ENCODE data around the gene ZNF366. TPM values are rescaled to one million over a fixed set of nuclear protein-coding genes. Genes with fewer than 3 reads are reported as not detected.

ZNF366 gene
- total RNA-seq, 5 donors from 2014 or later (not counting 1 experiment from before 2014, with no cell fraction given) = 0.13 to 0.14 TPM; not detected in 3

DNA sequence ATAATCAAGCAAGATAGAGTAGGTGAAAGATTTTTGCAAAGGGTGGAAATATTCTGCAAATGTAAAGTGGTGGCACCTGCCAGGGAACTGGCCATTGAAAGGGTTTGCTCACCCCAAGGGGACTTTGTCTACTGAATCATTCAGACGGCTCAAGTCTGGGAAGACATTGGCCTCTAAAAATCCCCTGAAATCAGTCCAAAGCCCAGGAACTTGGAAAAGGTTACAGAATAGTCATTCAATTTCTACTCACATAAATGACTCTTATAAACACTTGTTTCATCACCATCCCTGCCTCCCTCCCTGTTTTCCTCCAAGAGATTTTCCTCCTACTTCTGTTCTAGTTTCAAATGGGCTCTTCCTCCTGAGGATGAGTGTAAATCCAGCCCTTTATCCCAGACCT is 28.5 kb downstream of the ZNF366 start:
- no peaks in the 10 kb centered on the region for H3K36me3 ChIP-seq (ENCODE audit: control insufficient read depth in 2 of 2, extremely low read depth in 1 of 2, insufficient read depth in 1 of 2, low read length in 1 of 2)
- no peak for ATAC-seq (replicated peaks in 1 of 4)
- Mint-ChIP-seq H3K9me3 (no peaks in the 10 kb centered on the region), H3K4me1 (no peaks in the 10 kb centered on the region), H3K27me3 (peaks cover 5 to 18% of the 10 kb centered on the region in 2 donors), H3K36me3 (no peaks in the 10 kb centered on the region), H3K4me3 (no peak overlapping the region), H3K27ac (no peak overlapping the region)
- no peaks in the 10 kb centered on the region for H3K9me3 ChIP-seq
- H3K4me1 ChIP-seq (ENCODE audit: control insufficient read depth in 1 of 2, extremely low read depth in 1 of 2, insufficient read depth in 2 of 2, low read length in 2 of 2) = no peaks in the 10 kb centered on the region
- H3K27me3 ChIP-seq (replicated peaks in 1 of 2; ENCODE audit: control insufficient read depth in 2 of 2, extremely low read depth in 1 of 2, insufficient read depth in 2 of 2, low read length in 1 of 2) = peaks cover 0 to 2% of the 10 kb centered on the region in 2 experiments
- H3K4me3 ChIP-seq (ENCODE audit: control insufficient read depth in 1 of 2, extremely low read depth in 1 of 2, low read length in 1 of 2) = no peak overlapping the region
- no peak for DNase-seq
- POLR2A ChIA-PET = no interaction called here
- WGBS (ENCODE audit: insufficient coverage) = 82% methylated on average over 1 of the region's 1 CpG
- H3K27ac ChIP-seq (ENCODE audit: low read length) = no peak overlapping the region
- CTCF ChIA-PET = no interaction called here

DNA sequence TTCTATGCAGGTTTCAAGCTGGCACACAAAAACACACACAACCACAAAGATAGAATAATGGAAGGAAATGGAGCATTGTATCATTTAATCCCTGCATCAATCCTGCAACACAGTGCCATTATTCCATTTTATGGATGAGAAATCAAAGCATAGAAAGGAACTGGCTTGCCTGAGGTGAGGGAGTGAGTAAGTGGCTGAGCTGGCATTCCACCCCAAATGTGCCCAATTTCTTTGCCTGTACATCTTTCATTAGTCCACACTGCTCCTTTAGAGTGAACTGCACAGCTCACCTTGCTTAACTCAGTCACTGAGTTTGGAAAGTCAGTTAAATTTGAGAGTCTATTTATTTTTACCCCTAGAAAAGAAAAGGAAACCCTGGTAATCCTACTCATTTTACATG is 28.9 kb downstream of the ZNF366 start:
- POLR2A ChIA-PET = no interaction called here
- no peaks in the 10 kb centered on the region for H3K4me1 ChIP-seq (ENCODE audit: control insufficient read depth in 1 of 2, extremely low read depth in 1 of 2, insufficient read depth in 2 of 2, low read length in 2 of 2)
- Mint-ChIP-seq H3K36me3 (no peaks in the 10 kb centered on the region), H3K27me3 (peaks cover 7 to 21% of the 10 kb centered on the region in 2 donors), H3K27ac (no peak overlapping the region), H3K4me1 (no peaks in the 10 kb centered on the region), H3K4me3 (no peak overlapping the region), H3K9me3 (no peaks in the 10 kb centered on the region)
- no peak overlapping the region for H3K27ac ChIP-seq (ENCODE audit: low read length)
- ATAC-seq (replicated peaks in 1 of 4) (no peak), DNase-seq (no peak)
- H3K27me3 ChIP-seq (replicated peaks in 1 of 2; ENCODE audit: control insufficient read depth in 2 of 2, extremely low read depth in 1 of 2, insufficient read depth in 2 of 2, low read length in 1 of 2) = peaks cover 0 to 2% of the 10 kb centered on the region in 2 experiments
- no peak overlapping the region for H3K4me3 ChIP-seq (ENCODE audit: control insufficient read depth in 1 of 2, extremely low read depth in 1 of 2, low read length in 1 of 2)
- no peaks in the 10 kb centered on the region for H3K9me3 ChIP-seq
- CTCF ChIA-PET = no interaction called here
- no peaks in the 10 kb centered on the region for H3K36me3 ChIP-seq (ENCODE audit: control insufficient read depth in 2 of 2, extremely low read depth in 1 of 2, insufficient read depth in 1 of 2, low read length in 1 of 2)

DNA sequence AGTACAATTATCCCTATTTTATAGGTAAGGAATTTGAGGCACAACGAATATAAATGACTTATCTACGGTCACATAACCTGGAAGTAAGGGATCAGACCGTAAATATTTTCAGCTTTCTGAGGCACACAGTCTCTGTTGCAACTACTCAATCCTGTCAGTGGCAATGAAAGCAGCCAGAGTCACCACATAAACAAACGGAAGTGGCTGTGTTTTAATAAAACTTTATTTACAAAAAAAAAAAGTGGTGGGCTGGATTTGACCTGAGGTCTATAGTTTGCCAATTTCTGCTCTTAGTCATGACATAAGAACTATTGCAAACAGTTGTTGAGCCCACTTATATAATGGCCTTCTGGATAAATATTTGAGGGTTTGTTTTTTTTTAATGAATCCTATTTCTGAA is 29.6 kb downstream of the ZNF366 start:
- Mint-ChIP-seq H3K4me1 (no peaks in the 10 kb centered on the region), H3K9me3 (no peaks in the 10 kb centered on the region), H3K27me3 (peaks cover 10 to 27% of the 10 kb centered on the region in 2 donors), H3K36me3 (no peaks in the 10 kb centered on the region), H3K4me3 (no peak overlapping the region), H3K27ac (no peak overlapping the region)
- H3K4me3 ChIP-seq (ENCODE audit: control insufficient read depth in 1 of 2, extremely low read depth in 1 of 2, low read length in 1 of 2) = no peak overlapping the region
- peaks cover 0 to 2% of the 10 kb centered on the region in 2 experiments for H3K27me3 ChIP-seq (replicated peaks in 1 of 2; ENCODE audit: control insufficient read depth in 2 of 2, extremely low read depth in 1 of 2, insufficient read depth in 2 of 2, low read length in 1 of 2)
- no peaks in the 10 kb centered on the region for H3K36me3 ChIP-seq (ENCODE audit: control insufficient read depth in 2 of 2, extremely low read depth in 1 of 2, insufficient read depth in 1 of 2, low read length in 1 of 2)
- no peaks in the 10 kb centered on the region for H3K9me3 ChIP-seq
- no peak for DNase-seq
- no peak for ATAC-seq (replicated peaks in 1 of 4)
- H3K4me1 ChIP-seq (ENCODE audit: control insufficient read depth in 1 of 2, extremely low read depth in 1 of 2, insufficient read depth in 2 of 2, low read length in 2 of 2) = no peaks in the 10 kb centered on the region
- no peak overlapping the region for H3K27ac ChIP-seq (ENCODE audit: low read length)
- WGBS (ENCODE audit: insufficient coverage) = no CpG with 5 or more reads among the region's 4 CpGs
- POLR2A ChIA-PET = no interaction called here
- CTCF ChIA-PET = no interaction called here

DNA sequence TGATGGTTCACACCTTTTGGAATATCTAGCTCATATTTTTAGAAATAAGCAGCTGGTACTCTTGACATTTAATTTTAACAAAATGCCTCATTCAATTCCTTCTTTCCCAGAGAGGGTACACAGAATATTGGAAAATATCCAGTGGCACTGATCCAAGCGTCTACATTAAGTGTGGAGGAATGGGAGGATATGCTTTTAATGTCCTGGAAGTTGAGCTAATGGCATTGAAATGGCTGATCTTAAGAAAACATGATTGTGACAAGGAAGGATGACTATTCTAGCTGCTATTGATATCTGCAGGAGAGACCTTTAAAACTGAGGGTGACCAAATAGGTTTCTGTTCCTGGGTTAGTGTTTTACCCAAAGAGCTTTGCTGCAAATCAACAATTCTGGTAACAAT is 30.0 kb downstream of the ZNF366 start:
- Mint-ChIP-seq H3K27me3 (peaks cover 10 to 25% of the 10 kb centered on the region in 2 donors), H3K9me3 (no peaks in the 10 kb centered on the region), H3K27ac (no peak overlapping the region), H3K4me3 (no peak overlapping the region), H3K36me3 (no peaks in the 10 kb centered on the region), H3K4me1 (no peaks in the 10 kb centered on the region)
- DNase-seq (no peak), ATAC-seq (replicated peaks in 1 of 4) (no peak)
- H3K4me1 ChIP-seq (ENCODE audit: control insufficient read depth in 1 of 2, extremely low read depth in 1 of 2, insufficient read depth in 2 of 2, low read length in 2 of 2) = no peaks in the 10 kb centered on the region
- H3K4me3 ChIP-seq (ENCODE audit: control insufficient read depth in 1 of 2, extremely low read depth in 1 of 2, low read length in 1 of 2) = no peak overlapping the region
- ChIA-PET POLR2A (no interaction called here), CTCF (no interaction called here)
- H3K27me3 ChIP-seq (replicated peaks in 1 of 2; ENCODE audit: control insufficient read depth in 2 of 2, extremely low read depth in 1 of 2, insufficient read depth in 2 of 2, low read length in 1 of 2) = peaks cover 0 to 2% of the 10 kb centered on the region in 2 experiments
- no peak overlapping the region for H3K27ac ChIP-seq (ENCODE audit: low read length)
- 67% methylated on average over 1 of the region's 1 CpG for WGBS (ENCODE audit: insufficient coverage)
- H3K9me3 ChIP-seq = no peaks in the 10 kb centered on the region
- no peaks in the 10 kb centered on the region for H3K36me3 ChIP-seq (ENCODE audit: control insufficient read depth in 2 of 2, extremely low read depth in 1 of 2, insufficient read depth in 1 of 2, low read length in 1 of 2)

DNA sequence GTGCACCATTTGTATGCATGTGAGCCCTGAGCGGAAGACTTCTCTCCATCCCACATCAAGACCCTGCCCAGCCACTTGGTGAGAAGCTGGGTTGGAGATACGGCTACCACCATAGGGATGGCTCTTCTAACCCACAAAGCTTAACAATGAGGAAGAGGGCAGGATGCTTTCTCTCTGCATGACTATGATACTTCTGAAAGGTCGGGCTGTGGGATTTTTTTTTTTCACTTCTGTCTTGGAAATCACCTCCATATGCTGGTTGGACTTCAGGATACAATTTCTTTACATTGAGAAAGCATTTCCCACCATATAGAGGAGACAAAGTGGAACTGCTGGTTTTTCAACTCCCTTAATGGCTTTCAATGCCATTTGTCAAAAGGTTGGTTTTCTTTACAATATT is 30.5 kb downstream of the ZNF366 start:
- no peaks in the 10 kb centered on the region for H3K36me3 ChIP-seq (ENCODE audit: control insufficient read depth in 2 of 2, extremely low read depth in 1 of 2, insufficient read depth in 1 of 2, low read length in 1 of 2)
- no peak overlapping the region for H3K27ac ChIP-seq (ENCODE audit: low read length)
- Mint-ChIP-seq H3K27ac (no peak overlapping the region), H3K4me3 (no peak overlapping the region), H3K36me3 (no peaks in the 10 kb centered on the region), H3K4me1 (no peaks in the 10 kb centered on the region), H3K27me3 (peaks cover 12 to 22% of the 10 kb centered on the region in 2 donors), H3K9me3 (no peaks in the 10 kb centered on the region)
- H3K9me3 ChIP-seq = no peaks in the 10 kb centered on the region
- H3K4me1 ChIP-seq (ENCODE audit: control insufficient read depth in 1 of 2, extremely low read depth in 1 of 2, insufficient read depth in 2 of 2, low read length in 2 of 2) = no peaks in the 10 kb centered on the region
- POLR2A ChIA-PET = no interaction called here
- ATAC-seq (replicated peaks in 1 of 4) (no peak), DNase-seq (no peak)
- no CpG with 5 or more reads among the region's 3 CpGs for WGBS (ENCODE audit: insufficient coverage)
- CTCF ChIA-PET = interaction anchor here in 1 of 2 donors (0.7 kb wide), 1 partner anchor 9 kb away, joined by 3 read pairs; no protein-coding TSS in a partner anchor
- H3K27me3 ChIP-seq (replicated peaks in 1 of 2; ENCODE audit: control insufficient read depth in 2 of 2, extremely low read depth in 1 of 2, insufficient read depth in 2 of 2, low read length in 1 of 2) = peaks cover 0 to 2% of the 10 kb centered on the region in 2 experiments
- H3K4me3 ChIP-seq (ENCODE audit: control insufficient read depth in 1 of 2, extremely low read depth in 1 of 2, low read length in 1 of 2) = no peak overlapping the region

DNA sequence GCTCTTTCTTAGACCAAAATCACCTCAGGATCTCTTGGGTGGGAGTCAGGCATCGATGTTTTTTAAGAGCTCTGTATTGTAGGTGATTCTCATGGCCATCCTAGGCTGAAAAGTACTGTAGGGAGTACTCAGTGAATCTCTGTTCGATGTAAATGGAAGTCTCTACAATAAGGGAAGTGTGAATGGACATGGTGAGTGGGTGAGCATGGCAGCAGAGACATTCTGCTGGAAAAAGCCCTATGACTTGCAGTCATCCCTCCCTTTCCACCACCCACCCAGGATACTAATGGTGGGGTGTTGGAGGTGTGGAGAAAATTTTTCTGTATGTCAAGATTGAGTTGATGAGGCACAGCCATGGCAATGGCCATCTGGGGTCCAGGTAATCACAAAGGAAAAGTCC is 30.9 kb downstream of the ZNF366 start:
- H3K9me3 Mint-ChIP-seq = no peaks in the 10 kb centered on the region
- Histone ChIP-seq H3K27ac (ENCODE audit: low read length) (no peak overlapping the region), H3K9me3 (no peaks in the 10 kb centered on the region), H3K36me3 (ENCODE audit: control insufficient read depth in 2 of 2, extremely low read depth in 1 of 2, insufficient read depth in 1 of 2, low read length in 1 of 2) (no peaks in the 10 kb centered on the region), H3K27me3 (replicated peaks in 1 of 2; ENCODE audit: control insufficient read depth in 2 of 2, extremely low read depth in 1 of 2, insufficient read depth in 2 of 2, low read length in 1 of 2) (peaks cover 0 to 2% of the 10 kb centered on the region in 2 experiments), H3K4me3 (ENCODE audit: control insufficient read depth in 1 of 2, extremely low read depth in 1 of 2, low read length in 1 of 2) (no peak overlapping the region), H3K4me1 (ENCODE audit: control insufficient read depth in 1 of 2, extremely low read depth in 1 of 2, insufficient read depth in 2 of 2, low read length in 2 of 2) (no peaks in the 10 kb centered on the region)
- H3K36me3 Mint-ChIP-seq = no peaks in the 10 kb centered on the region
- H3K4me1 Mint-ChIP-seq = no peaks in the 10 kb centered on the region
- H3K27me3 Mint-ChIP-seq = peaks cover 12 to 22% of the 10 kb centered on the region in 2 donors
- DNase-seq (no peak), ATAC-seq (replicated peaks in 1 of 4) (no peak)
- ChIA-PET CTCF (interaction anchor here in 1 of 2 donors (0.7 kb wide), 1 partner anchor 8 kb away, joined by 3 read pairs; no protein-coding TSS in a partner anchor), POLR2A (no interaction called here)
- no peak overlapping the region for H3K4me3 Mint-ChIP-seq
- WGBS (ENCODE audit: insufficient coverage) = no CpG with 5 or more reads among the region's 2 CpGs
- H3K27ac Mint-ChIP-seq = no peak overlapping the region

DNA sequence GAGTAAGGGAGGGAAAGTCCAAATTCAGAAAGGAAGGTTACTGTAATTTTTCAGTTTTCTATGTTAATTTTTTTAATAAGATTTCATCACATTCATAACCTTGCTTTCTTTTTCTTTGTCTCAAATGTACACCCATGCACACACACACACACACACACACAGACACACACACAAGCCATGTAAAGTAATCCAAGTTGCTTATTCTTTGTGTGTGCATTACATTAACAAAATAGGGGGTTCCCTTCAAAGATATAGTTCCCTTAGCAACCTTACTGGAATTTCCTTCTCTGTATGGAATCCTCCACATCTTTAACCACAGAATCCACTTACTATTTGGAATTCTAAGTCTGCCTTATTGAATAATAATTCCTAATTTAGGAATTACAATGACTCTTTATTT is 32.7 kb downstream of the ZNF366 start:
- Histone ChIP-seq H3K4me1 (ENCODE audit: control insufficient read depth in 1 of 2, extremely low read depth in 1 of 2, insufficient read depth in 2 of 2, low read length in 2 of 2) (no peaks in the 10 kb centered on the region), H3K9me3 (no peaks in the 10 kb centered on the region), H3K36me3 (ENCODE audit: control insufficient read depth in 2 of 2, extremely low read depth in 1 of 2, insufficient read depth in 1 of 2, low read length in 1 of 2) (no peaks in the 10 kb centered on the region), H3K27ac (ENCODE audit: low read length) (no peak overlapping the region), H3K4me3 (ENCODE audit: control insufficient read depth in 1 of 2, extremely low read depth in 1 of 2, low read length in 1 of 2) (no peak overlapping the region), H3K27me3 (replicated peaks in 1 of 2; ENCODE audit: control insufficient read depth in 2 of 2, extremely low read depth in 1 of 2, insufficient read depth in 2 of 2, low read length in 1 of 2) (peaks cover 0 to 6% of the 10 kb centered on the region in 2 experiments)
- no peak for DNase-seq
- ATAC-seq (replicated peaks in 1 of 4) = no peak
- Mint-ChIP-seq H3K9me3 (no peaks in the 10 kb centered on the region), H3K27ac (no peak overlapping the region), H3K4me3 (no peak overlapping the region), H3K4me1 (no peaks in the 10 kb centered on the region), H3K36me3 (no peaks in the 10 kb centered on the region), H3K27me3 (peaks cover 16 to 22% of the 10 kb centered on the region in 2 donors)
- CTCF ChIA-PET = no interaction called here
- POLR2A ChIA-PET = no interaction called here

All from T-cell (primary cell).